ENCODE measurements around the gene LNP1.

DNA sequence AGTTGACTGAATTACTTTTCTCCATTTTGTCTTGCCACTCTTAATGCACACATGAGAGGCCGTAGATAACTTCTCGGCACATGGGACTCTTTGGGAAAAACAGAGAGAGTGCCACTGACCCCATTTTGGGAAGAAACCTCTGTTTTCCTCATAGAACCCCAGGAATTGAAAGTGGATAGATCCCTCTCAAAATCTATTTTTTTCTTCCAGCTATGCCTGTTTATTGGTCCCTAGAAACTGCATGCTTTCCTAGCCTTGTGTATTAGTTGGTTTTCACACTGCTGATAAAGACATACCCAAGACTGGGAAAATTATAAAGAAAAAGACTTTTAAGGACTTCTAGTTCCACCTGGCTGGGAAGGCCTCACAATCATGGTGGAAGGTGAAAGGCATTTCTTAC, 67.3 kb downstream of the LNP1 start:
- TF ChIP-seq POLR2A (IDR thresholded peaks at IDR 0.05) (no peak), CTCF (IDR thresholded peaks at IDR 0.05) (no peak)
